HG02763 (cell line): ENCODE results near the gene CCL3.
"Not testable (repeated sequence)": the region's sequence is repeated elsewhere in the genome, so short reads cannot be mapped to it uniquely, and the experiment has no call there.

Source experiments
- ATAC-seq: cut with Tn5 transposase; IDR thresholded peaks from one replicate; pipeline ENCODE4 v1.9.1; 2021; ENCODE audit warnings: mild to moderate bottlenecking, moderate library complexity; ENCODE audit not compliant: unreplicated experiment

Gene CCL3

GRCh38 chr17:36117505-36118382 lies 27.8 kb upstream of the CCL3 start:
- ATAC-seq, result no peak

DNA sequence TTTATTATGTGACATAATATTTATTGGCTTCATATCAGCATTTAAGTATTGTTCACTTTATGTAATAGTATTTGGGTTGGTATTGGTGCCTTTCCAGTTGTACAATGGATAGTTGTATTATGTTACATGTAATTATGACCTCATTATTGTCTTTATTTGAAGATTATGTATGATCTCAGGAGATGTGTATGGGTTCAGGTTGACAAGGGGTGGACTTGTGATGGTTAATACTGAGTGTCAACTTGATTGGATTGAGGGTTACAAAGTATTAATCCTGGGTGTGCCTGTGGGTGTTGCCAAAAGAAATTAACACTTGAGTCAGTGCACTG lies 25.7 kb upstream of the CCL3 start:
- not testable (repeated sequence) for ATAC-seq

- not testable (repeated sequence) for ATAC-seq
These were observed 25.2 kb upstream of the CCL3 start for GRCh38 chr17:36114971-36115648.

DNA sequence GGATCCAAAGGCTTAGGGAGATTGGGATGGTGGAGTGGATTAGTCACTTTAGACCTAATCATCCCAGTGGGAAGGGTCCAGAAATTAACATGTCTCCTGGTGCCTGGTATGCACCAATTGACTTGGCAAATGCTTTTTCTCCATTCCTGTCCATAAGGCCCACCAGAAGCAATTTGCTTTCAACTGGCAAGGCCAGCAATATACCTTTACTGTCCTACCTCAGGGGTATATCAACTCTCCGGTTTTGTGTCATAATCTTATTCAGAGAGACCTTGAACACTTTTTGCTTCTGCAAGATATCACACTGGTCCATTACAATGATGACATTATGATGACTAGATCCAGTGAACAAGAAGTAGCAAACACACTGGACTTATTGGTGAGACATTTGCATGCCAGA lies 23.2 kb upstream of the CCL3 start:
- ATAC-seq, result not testable (repeated sequence)

GRCh38 chr17:36112572-36112971 lies 22.6 kb upstream of the CCL3 start:
- ATAC-seq, result no peak

DNA sequence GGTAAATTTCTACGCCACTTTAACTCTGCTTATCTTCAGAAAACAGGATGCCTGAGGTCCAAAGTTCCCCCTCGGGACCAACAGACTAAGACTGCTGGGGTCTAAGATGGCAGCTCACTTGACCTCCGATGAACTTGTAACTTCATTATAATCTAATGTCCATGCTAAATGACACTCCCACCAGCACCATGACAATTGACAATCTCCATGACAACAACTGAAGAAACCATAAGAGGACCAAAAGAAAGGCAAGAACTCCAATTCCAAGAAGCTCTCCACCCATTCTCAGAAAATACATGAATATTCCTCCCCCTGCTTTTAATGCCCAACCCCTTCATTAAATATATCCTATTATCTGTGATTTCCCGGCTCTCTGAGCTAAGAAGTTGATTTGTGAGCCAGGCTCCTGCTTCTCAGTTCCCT lies 21.1 kb upstream of the CCL3 start:
- ATAC-seq, result no peak

- not testable (repeated sequence) for ATAC-seq
These were observed 18.3 kb upstream of the CCL3 start for GRCh38 chr17:36108265-36108664.

DNA sequence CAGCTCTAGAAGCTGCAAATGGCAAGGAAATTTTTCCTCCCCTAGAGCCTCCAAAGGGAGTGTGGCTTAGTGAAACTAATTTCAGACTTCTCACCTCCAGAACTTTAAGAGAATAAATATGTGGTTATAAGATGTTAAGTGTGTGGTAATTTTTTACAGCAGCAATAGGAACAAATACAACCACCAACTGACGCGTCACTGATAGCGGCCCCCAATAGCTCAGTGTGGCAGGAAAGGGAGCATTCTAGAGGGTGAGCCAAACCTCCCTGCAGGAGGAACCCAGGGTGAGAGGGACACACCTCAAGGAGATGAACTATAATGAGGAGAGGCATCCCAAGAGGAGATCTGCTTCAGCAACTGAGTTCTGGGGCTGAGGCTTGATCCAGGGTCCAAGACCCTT lies 17.7 kb upstream of the CCL3 start:
- ATAC-seq, result no peak

DNA sequence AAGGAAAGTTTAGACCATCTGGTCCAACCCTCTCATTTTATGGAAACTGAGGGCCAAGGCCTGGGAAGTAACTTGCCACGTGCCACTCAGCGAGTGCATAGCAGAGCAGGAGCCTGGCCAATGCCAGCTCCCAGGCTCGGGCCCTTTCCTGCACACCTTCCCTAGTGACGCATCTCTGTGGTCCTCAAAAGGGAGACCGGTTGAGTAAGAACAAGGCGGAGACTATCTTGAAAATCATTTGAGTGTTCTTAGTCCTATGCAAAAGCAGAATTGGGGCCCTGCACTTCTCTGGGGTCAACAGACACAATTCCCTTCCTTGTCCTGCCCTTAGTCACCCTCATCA lies 16.5 kb upstream of the CCL3 start:
- no peak for ATAC-seq

DNA sequence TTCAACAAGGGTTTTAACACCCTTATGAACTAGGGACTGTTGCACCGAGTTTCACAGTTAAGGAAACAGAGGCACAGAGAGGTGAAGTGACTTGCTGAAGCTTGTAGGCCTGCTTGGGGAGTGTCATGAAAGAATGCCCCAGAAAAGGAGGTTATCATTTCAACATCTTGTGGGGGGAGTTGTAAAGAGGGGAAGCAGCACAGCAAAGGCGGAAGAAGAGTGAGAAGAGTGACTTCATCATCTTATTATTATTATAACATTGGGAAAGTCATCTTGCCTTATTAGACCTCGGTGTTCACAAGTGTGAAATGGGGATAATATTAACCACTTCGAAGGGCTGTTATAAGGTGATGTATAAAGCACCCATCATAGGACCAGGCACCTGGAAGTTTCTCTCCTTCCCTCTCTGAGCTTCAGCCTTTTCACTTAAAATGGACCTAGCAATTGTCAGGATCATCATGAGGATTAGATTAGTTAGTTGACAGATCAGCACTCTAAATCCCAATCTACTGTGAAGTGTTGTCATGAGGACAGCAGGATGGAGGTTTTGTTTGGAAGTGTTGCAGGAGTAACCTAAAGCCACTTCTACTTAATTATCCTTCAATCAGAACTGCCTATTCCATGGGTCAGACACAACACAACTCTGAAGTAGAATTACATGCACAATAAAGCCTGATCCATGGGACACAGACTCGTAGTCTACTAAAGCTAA lies 16.0 kb upstream of the CCL3 start:
- ATAC-seq, result no peak

- ATAC-seq, result no peak
These were observed 14.8 kb upstream of the CCL3 start for GRCh38 chr17:36104701-36105181.

GRCh38 chr17:36104246-36104645 lies 14.3 kb upstream of the CCL3 start:
- not testable (repeated sequence) for ATAC-seq

DNA sequence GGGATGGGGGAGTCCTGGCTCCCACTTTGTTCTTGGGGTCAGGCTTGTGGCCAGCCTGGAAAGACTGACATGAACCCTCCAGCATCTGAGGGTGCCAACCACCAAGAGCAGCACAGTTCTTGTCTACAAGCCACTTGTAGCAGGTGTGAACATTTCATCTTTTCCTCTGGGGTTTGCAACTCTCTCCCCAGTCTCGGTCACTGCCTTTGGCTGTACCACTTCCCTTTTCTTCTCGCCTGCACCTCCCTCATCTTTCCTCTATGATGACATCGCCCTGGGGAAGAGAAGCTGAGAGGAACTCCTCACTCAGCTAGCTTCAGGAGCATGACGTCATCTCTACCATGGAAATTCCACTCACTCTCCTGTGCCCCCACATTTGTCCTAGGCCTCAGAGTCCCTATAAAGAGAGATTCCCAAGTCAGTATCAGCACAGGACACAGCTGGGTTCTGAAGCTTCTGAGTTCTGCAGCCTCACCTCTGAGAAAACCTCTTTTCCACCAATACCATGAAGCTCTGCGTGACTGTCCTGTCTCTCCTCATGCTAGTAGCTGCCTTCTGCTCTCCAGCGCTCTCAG lies 13.5 kb upstream of the CCL3 start, which contains the start of gene CCL4:
CCL4 (plus strand) TSS at position 427 of the 575 bp plus-strand sequence; CDS start at position 506, 79 bp downstream.
- peak; percentile 70 for ATAC-seq

DNA sequence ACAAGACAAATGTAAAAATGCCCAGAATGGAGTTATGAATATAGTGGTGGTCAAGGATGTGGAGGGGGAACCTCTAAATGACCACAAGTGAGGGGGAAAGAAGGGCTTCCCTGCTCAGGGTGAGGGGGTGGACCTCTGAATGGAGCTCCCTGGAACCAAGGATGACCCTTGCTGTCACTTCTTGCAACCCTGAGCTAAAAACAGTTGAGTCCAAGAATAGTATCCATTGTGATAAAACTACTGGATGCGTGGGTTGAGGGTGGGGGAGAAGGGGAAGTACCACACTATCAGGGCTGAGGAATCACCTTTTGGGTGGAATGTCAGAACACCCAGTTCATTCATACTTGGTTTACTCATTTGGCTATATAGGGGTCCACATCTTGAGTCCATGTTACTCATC lies 9.1 kb upstream of the CCL3 start:
- ATAC-seq, result not testable (repeated sequence)

DNA sequence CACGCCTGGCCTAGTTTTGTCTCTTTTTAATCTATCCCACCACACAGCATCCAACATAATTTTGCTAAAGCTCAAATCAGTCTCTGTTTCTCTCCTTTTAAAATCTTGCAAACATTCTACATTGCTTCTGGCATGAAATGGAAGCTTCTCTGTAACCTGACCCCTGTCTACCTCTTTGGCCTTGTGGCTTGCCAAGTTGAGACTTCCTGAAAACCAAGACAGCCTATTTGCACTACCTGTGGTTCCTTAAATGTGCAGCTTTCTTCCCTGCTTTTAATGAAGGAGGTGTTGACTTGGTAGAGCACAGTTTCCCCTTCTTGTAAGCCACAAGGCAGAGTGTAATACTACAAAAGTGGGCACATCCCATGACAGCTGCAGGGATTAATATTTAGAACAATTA lies 6.0 kb upstream of the CCL3 start:
- no peak for ATAC-seq

DNA sequence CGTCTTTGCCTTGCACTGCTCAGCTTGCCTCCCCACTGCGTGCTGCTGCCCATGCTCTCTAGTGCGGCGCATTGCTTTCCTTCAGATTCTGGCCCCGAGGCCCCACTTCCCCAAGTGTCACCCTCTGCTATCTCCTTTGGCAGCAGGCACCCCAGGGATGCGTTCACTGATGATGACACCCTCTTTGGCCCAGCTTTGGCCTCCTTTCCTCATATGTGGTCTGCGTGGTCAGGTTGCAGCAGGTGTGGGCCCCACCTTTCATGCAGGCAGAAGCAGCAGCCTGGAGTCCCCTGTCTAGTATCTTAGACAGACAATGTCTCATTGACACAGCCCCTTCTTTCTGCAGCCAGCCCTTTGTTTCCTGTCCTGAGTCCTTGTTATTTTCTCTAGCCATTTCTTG lies 4.8 kb upstream of the CCL3 start:
- ATAC-seq, result no peak

- no peak for ATAC-seq
These were observed 4.3 kb upstream of the CCL3 start for GRCh38 chr17:36094232-36094631.

GRCh38 chr17:36092715-36093114 lies 2.8 kb upstream of the CCL3 start:
- not testable (repeated sequence) for ATAC-seq

GRCh38 chr17:36092230-36092629 lies 2.3 kb upstream of the CCL3 start:
- no peak for ATAC-seq

- ATAC-seq, result no peak
These were observed 541 bp downstream of the CCL3 start for GRCh38 chr17:36089339-36089865.
